HG03354 (cell line): ENCODE measurements around the gene PSMB5.

Experiments used
- ATAC-seq: cut with Tn5 transposase; IDR thresholded peaks from one replicate; pipeline ENCODE4 v1.9.1; 2021; ENCODE audit warnings: mild to moderate bottlenecking; ENCODE audit not compliant: unreplicated experiment, poor library complexity, severe bottlenecking

The PSMB5 gene

DNA sequence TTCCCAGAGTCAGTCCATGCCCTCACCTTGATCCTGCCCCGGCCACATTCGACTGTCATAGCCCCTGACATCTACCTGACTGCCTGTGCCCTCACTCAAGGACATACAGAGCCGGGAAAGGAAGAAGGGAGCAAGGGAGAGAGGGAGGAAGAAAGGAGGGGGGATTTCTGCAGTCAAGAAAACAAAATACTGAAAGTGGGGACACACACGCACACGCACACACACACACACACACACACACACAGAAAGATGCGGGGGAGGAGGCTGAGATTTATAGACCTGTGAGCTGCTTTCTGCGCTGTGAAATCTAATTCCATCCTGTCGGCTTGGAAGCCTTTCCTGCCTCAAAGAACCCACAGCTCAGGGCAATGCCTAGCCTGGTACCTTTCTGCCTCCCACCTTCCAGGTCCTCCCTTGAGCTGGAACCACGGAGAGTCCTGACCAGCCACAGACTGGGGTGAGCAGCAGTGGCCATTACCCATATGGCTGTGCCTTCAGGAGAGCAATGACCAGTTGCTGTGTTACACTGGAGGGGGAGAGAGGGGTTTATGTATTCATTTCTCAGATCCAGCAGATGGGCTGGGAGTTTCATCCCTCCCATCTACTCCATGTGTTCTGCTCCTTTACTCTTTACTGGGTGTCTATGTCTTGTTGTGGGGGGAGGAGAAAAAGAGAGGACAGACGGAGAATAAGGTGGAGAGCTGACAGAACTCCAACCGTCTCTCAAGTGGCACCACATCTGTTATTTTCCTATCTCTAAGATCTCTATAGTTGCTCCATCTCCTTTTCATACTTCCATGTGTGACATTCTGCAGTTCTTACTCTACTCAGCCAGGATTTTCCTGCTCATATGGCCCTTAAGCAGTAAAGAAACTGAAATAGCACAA is 37.7 kb downstream of the PSMB5 start:
- ATAC-seq: no peak

DNA sequence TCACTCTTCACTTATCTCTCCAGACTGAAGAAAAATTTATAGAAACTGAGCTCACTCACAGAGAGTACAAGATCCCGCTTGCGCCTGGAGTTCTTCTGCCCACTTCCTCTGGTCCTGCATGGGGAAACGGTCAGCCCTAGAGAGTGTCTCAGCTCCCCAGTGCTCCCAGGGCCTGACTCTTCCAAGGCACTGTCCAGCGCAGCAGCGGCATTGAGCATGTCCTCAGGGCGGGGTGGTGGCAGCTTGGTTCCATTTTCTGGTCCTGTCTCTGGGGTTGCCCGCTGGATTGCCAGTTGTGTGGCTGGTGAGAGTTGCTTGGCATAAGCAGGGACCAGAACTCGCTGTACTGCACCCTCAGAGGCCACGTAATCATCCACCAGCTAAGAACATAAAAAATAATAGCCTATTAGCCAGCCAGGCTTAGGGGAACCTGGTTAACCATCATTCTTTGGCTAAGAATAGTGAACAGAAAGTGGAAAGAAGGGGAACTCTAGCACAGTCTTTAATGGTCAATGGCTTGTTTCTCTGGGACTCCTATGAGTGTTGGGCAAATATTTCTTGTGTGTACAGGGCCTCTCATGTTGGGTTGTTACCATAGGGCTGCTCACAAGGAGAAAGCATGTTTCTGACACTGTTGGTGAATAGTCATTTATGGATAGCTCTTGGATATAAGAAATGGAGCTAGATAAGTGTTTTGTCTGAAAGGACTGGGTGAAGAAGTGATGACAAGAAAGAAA is 38.6 kb downstream of the PSMB5 start:
- ATAC-seq: no peak

DNA sequence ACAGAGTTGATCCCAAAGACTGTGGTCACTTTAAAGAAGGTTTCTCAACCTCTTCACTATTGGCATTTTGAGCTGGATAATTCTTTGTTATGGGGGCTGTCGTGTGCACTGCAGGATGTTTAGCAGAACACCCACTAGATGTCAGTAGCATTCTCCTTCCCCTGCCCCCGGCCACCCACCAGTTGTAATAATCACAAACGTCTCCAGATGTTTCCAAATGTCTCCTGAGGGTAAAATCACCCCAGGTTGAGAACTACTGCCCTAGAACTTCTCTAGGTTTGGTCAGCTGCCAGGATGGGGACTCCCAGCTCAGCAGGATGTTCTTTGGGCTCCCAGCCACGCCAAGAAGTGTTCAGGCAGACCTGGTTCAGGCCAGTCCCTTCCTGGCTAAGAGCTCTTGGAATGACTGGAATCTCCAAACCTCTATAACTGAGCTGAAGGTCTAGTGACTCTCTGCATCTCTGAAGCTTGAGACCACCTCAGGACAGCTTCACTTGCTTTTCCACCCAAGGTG is 39.9 kb downstream of the PSMB5 start:
- ATAC-seq: peak; percentile 46

DNA sequence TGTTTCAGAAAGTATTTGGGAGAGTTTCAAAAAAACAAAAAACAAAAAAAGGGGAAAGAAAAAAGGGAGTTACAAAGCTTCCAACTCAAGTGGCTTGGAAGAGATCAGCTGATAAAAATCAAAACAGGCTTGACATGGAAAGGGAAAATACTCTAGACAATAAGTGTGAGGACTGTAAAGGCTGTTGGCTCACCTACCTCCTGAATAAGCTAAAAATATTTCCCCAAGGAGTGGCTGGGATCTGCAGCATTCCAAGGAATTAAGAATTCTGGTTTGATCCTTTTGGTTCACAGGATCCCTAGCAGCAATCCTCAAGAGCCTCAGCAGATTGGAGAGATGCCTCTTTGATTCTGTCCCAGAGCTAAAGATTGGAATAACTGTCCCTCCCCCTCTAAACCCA is 41.2 kb downstream of the PSMB5 start:
- no peak for ATAC-seq

DNA sequence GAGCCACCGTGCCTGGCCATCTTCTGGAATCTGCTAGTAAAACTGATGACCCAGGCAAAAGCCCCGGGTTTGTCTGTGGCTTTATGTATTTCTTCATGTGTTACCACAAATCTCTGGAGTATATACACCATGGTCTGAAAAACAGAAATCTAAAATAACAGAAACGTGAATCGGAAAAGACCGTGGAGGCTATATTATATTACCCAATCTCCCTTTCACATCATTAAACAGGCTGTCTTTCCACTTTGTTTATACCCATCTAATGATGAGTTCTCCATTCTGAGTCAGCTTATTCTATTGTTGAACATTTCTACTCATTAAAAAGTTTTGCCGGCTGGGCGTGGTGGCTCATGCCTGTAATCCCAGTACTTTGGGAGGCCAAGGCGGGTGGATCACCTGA is 42.8 kb downstream of the PSMB5 start:
- ATAC-seq: no peak

DNA sequence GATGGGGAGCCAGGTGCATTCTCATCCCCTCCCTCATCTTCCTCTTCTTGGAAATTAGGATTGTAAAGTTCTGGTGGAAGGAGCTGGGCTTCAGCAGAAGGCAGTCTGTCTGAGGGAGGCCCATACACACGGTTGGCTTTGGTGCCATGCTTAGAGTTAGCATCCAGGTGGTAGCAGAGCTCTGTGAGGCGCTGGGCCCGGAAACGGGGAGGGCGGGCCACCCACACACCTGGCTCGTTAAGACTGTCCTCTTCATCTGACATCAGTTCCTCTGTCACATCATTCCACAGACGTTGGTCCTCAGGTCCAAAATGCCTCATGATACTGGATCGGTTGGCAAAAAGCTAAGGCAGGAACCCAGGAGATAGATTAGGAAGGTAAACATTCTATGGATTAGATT is 47.4 kb downstream of the PSMB5 start:
- no peak for ATAC-seq

DNA sequence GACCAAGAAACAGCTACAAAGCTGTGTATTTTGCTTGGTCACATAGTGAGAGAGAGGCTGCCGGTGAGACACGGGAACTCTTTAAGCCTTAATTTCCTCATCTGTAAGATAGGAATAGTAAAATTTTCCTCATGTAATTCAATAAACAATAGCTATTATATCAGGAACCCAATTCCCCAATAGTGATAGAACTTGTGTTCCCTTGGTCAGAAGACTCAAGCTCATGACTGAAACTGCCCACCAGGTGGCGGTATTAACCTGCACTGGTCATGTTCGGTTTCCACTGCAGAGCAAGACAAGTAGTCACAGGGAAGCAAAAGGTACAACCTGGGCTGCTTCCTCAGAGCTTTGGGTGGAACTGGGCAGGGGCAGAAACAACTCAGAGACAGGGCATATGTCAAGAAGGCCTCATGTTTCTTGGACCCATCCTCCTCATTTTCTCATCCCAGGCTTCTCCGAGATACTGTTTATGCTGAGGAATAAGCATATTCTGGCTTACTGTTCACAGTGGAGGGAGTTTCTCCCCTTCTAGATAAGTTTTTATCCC is 48.1 kb downstream of the PSMB5 start:
- peak; percentile 56 for ATAC-seq

DNA sequence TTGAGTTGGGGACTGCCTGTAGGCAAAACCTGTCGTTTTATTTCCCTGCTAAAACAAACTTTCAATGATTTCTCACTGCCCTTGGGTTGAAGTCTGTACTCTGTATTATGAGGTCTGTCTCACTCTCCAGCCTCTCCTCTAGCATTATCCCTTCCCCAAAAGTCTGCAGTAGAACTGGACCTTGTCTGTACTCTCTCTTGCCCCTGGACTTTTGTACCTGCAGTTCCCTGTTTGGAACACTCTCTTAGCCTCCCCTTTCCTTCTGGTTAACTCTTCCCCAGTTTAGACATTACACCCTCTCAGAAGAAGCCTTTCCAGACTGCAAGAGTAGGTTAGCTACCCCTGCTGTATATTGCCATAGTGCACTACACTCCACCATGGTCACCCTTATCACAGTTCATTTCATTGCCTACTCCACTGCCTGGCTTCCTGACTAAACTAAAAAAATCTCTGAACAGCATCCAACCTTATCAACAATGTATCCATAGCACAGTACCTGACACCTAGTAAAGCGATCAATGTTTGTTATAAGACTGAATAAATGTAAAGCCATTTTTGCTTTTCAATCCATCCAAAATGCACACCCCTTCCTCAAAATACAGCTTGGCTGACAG is 48.7 kb downstream of the PSMB5 start:
- no peak for ATAC-seq

DNA sequence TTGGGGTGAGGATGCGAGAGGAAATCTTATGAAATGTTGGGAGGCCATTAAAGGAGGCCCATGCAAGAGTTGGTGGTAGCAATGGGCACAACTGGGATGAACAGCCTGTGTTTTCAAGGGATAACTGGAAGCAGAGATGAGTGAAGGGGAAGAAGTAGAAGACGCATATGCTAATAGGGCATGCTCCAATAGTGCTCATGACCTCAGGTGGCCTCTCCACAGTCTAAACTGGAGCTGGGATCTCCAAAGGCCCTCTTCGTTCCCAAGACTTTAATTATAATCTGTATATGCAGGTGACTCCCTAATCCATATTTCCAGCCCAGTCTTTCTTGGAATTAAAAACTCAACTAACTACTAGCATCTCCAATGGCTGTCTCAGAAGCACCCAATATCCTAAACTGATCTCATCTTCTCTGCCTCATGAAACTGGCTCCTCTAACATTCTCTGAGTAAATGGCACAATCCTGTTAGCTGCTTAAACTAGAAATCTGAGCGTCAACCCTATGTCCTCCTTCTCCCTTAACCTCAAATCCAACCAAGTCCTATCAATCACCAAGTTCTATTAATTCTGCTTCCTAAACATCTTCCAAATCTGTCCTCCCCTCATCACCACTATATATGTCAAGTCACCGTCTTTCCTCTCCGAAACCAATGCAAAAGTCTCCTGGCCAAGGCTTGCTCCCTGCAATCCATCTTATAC is 49.6 kb downstream of the PSMB5 start:
- ATAC-seq: no peak

DNA sequence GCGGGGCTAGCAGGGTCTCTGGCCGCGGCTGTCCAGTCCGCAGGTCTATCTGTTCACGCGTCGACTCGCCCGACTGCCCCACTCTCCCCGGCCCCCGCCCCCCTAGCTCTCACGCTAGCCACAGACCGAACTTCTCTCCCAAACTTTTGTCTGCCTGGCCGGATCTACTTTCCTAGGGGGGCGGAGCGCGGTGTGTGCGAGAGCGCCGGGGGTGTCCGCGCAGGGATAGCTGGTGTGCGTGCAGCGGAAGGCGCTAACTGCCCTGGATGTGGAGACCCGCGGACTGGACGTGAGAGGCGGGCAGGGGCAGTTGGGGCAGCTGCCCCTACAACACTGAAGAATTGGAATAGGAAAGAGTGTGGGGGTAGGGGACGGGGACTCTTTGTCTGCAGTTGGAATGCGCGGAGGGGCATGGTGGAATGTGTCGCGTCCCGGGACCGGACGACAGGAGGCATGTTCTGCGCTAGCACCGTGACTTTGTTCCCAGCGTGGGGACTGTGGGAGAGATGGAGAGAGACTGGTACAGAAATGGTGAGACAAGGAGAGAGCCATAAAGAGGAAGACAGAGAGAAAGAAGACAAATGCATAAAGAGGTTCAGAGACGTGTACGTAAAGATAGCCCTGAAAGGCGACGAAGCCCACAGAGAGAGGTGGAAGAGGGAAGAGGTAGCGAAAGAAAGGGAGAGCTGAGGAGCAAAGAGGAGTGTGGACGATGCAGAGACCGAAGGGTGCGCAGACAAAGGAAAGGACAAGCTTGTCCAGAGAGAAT is 52.0 kb downstream of the PSMB5 start, which contains the start of gene AJUBA:
TSS of gene AJUBA (minus strand) at position 75 of the 769 bp plus-strand sequence. CDS start 285 bp downstream, outside the sequence.
- ATAC-seq: no peak

DNA sequence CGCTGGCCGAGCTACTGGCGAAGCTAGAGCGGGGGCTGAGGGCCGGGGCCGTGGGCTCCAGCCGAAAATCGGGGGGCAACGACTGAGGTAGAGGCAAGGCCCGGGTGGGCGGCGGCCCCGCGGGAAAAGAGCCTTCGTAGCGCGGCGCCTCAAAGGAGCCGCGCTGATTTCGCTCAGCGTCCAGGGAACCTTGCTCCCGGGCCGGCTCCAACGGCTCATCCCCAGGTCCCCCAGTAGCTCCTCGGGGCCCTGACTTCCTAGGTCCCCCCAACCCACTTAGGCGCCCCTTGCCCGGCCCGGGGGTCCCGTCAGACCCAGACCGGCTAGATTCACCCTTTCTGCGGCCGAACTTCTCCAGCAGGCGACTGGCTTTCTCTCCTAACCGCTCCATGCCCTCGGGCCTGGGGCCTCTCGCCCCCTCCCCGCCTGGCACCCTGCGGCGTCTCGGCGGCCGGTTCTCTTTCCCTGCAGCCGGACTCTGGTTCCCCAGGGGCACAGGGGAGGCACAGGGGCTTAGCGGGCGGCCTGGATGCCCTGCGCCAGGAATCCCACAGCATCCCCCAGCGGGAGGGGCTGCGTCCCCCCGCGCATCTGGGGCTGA is 52.7 kb downstream of the PSMB5 start:
- no peak for ATAC-seq

DNA sequence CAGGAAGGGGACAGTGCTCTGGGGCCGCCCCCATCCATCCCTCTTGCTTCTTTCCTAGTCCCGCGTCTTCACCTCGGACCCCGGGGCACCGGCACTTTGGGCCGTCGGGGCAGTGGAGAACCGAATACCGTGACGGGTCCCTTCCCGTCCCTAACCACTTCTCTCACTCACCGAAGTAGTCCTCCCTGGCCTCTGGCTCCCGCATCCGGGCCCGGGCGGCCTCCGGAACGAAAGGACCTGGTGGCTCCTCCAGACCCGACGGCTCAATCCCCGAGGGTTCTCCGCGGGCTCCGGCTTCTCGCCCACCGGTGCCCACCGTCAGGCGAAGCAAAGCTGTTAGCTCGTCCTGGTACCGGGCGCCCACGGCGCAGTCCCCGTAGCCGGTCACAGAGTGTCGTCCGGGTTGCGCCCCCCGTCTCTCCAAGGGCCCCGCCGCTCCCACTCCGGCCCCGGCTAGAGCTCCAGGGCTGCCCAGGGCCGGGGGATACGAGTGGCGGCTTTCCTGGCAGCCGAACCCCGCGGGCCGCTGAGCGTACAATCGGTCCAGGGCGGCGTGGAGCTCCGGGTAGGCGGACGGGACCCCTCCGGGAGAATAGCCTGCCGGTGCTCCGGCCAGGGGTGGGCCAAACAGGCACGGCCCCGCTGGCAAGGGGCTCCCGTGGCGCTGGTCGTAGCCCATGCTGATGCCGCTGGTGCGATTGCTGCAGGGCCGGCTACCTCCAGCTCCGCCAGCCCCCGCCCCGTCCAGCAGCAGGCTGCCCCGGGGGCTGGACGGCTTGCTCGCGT is 53.4 kb downstream of the PSMB5 start:
- no peak for ATAC-seq

DNA sequence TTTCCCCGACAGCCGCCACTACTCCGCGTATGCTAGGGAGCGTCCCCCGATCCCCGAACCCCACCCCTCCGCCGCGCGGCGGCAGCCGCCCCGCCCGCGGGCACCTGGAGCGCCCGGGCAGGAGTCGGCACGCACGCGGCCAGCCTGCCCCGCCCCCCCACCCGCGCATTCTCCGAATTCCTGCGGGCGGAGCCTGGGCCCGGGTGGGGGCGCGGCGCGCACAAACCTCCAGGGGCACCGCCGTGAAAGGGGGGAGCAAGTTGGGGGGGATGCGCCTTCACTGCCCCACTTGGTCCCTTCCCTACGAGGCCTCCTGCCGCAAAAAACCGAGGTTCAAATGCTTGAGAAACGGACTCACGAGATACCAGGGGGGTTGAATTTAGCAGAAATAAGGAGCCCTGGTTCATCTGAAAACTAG is 54.0 kb downstream of the PSMB5 start:
- no peak for ATAC-seq

DNA sequence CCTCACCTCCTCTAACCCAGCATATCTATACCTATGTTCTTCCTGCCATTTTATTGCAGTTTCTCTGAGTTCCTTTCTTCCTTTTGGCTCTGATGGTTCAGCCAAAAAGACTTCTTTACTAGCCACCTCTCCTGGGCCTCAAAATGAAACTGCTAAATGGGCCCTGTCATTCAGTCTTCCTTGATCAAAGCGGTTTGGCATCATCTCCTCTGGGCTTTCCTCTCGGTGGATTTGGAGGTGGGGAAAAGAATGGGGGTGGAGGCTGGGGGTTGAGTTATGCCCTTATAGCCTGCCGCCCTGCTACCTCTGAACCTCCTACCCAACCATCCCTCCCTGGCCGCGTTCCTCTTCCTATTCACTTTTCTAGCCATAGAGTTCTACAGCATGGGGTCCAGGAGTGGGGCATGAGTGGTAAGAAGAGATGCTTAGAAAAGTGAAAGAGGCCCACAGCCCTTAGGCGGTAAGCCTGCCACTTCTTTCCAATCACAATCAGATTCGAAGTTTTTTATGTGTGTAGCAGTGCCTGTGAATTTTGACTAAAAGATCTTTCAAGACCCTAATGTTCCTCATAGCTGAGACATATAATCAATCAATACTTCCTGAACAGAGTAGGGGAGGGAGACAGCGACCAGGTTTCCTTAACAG is 54.8 kb downstream of the PSMB5 start:
- no peak for ATAC-seq

DNA sequence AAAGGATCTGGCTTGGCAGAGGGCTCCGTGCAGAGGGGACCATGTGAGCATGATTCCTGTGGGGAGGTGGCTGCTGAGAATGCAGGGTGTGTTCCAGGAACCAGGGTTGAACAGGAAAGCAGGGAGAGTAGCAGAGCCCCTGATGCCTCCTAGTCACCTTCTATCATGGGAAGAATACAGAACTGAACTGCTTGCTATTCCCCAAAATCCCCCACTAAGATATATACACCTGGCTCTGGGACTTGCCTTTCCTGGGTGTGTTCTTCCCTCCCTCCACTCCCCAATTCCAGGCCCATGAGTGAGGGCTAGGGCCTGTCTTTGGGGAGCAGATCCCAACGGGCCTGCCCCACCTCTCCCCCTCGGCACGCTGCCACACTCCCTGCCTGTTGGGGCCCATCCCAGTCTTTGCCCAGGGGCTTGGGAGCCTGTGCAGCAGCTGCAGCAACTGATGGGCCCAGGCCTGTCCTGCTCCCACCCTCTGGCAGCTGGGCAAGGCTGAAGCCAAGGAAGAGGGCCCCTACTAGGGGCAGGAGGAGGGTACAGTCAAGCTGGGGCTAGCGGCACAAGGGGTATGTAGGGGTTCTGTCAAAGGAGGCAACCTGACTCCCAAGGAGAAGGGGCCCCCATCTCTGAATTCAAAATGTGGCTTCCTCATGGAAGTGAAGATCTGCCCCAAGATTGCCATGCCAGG is 55.6 kb downstream of the PSMB5 start:
- ATAC-seq: no peak

DNA sequence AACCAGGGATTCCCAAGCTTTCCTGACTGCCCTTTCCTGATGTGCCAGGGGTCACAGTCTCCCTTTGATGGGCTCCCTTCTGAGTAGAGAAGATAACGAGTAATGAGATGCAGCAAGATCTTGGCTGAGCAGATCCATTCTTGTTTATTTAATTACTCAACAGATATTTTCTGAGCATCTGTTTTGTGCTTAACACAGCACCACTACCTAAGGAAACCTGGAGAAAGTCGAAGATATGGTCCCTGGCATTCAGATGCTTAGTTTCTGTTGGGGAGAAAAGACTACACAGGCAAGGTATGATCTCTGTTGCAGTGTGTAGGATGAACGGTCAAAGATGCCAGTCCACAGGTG is 56.2 kb downstream of the PSMB5 start:
- ATAC-seq: no peak
